H1 (cell line): ENCODE data around the gene MESD. TPM values are rescaled to one million over a fixed set of nuclear protein-coding genes. Genes with fewer than 3 reads are reported as not detected.

Source experiments
- CTCF ChIA-PET: fragments of 300-600 bp; sonication (Branson Sonifier 250); formaldehyde crosslinking; loops from one replicate; lab custom pipeline; 2021; ENCODE audit not compliant: partially characterized antibody; lab: Charles Lee
- POLR2A ChIA-PET: fragments of 300-600 bp; sonication (Branson Sonifier 250); formaldehyde crosslinking; loops from one replicate; lab custom pipeline; 2021; ENCODE audit warnings: inconsistent platforms; ENCODE audit not compliant: partially characterized antibody; lab: Charles Lee
- DNase-seq, 2 experiments: peaks; one replicate each; pipeline versions ENCODE4 v3.0.0 to v3.0.0-alpha.2; 2010 to 2022; ENCODE audit warnings: low spot score in 2 of 2, low read depth in 1 of 2, mixed read lengths in 1 of 2
- FAIRE-seq: peaks from 2 replicates; lab custom pipeline; 2011; peaks lifted over from hg19 to GRCh38; lab: Jason Lieb, UNC
- H2AFZ ChIP-seq: 2 replicates; pipeline ENCODE4 v1.8.1; 2012; ENCODE audit warnings: low read length, inconsistent platforms
- H2AK5ac ChIP-seq: 2 replicates; pipeline ENCODE4 v1.6.1; 2013; ENCODE audit warnings: low read depth, low read length
- H2BK120ac ChIP-seq: replicated peaks from 2 replicates; pipeline ENCODE3; 2013; ENCODE audit warnings: low read depth, low read length, inconsistent platforms
- H2BK12ac ChIP-seq: 2 replicates; pipeline ENCODE4 v1.6.1; 2013; ENCODE audit warnings: low read depth, low read length
- H2BK15ac ChIP-seq: 2 replicates; pipeline ENCODE4 v1.6.1; 2013; ENCODE audit warnings: low read length
- H2BK20ac ChIP-seq: 2 replicates; pipeline ENCODE4 v1.6.1; 2013; ENCODE audit warnings: low read length
- H2BK5ac ChIP-seq: 2 replicates; pipeline ENCODE4 v1.6.1; 2013; ENCODE audit warnings: low read depth, low read length
- H3K14ac ChIP-seq: 2 replicates; pipeline ENCODE4 v1.6.1; 2013; ENCODE audit warnings: inconsistent platforms; ENCODE audit not compliant: insufficient read length
- H3K18ac ChIP-seq: 2 replicates; pipeline ENCODE4 v1.6.1; 2013; ENCODE audit warnings: low read length; ENCODE audit errors: extremely low read depth
- H3K23ac ChIP-seq: 2 replicates; pipeline ENCODE4 v1.6.1; 2013; ENCODE audit warnings: inconsistent platforms; ENCODE audit not compliant: insufficient read length
- H3K23me2 ChIP-seq: 2 replicates; pipeline ENCODE4 v1.6.1; 2013; ENCODE audit warnings: low read depth, low read length
- H3K27ac ChIP-seq: 2 replicates; pipeline ENCODE4 v1.6.1; 2011; ENCODE audit warnings: low read depth, low read length, inconsistent platforms
- H3K27me3 ChIP-seq, 4 experiments: replicated peaks in 1 of 4; 1 replicate in 1 of 4; 2 replicates in 3 of 4; pipeline versions ENCODE4 v1.6.1 to v1.8.1; 2011 to 2013; ENCODE audit warnings: low read length in 3 of 4, mild to moderate bottlenecking in 3 of 4, inconsistent platforms in 2 of 4, mixed read lengths in 2 of 4, moderate library complexity in 1 of 4; ENCODE audit not compliant: control insufficient read depth in 3 of 4, insufficient read depth in 3 of 4; ENCODE audit errors: extremely low read depth in 1 of 4
- H3K36me3 ChIP-seq, 4 experiments: 2 replicates each; pipeline versions ENCODE4 v1.6.1 to v1.8.1; 2011 to 2013; ENCODE audit warnings: mild to moderate bottlenecking in 4 of 4, low read length in 3 of 4, moderate library complexity in 2 of 4, control low read depth in 1 of 4, inconsistent platforms in 1 of 4; ENCODE audit not compliant: insufficient read depth in 4 of 4, control insufficient read depth in 2 of 4
- H3K4ac ChIP-seq: replicated peaks from 2 replicates; pipeline ENCODE3; 2013; ENCODE audit warnings: low read length, low read depth, mixed read lengths, inconsistent platforms; ENCODE audit not compliant: insufficient read length
- H3K4me1 ChIP-seq, 4 experiments: replicated peaks in 1 of 4; 1 replicate in 1 of 4; 2 replicates in 3 of 4; pipeline versions ENCODE4 v1.6.1 to v1.8.1; 2011 to 2013; ENCODE audit warnings: low read length in 3 of 4, inconsistent platforms in 2 of 4, mixed read lengths in 1 of 4; ENCODE audit not compliant: insufficient read depth in 4 of 4, control insufficient read depth in 3 of 4
- H3K4me2 ChIP-seq, 2 experiments: 2 replicates each; pipeline versions ENCODE4 v1.6.1 to v1.8.1; 2011 to 2013; ENCODE audit warnings: low read depth in 2 of 2, low read length in 2 of 2, control low read depth in 1 of 2, inconsistent platforms in 1 of 2, mild to moderate bottlenecking in 1 of 2; ENCODE audit not compliant: insufficient read depth in 1 of 2
- H3K4me3 ChIP-seq, 4 experiments: fragments of 200-600, 300-600 bp in 1 of 4; sonication (generic), shearing (Covaris generic), sonication (Bioruptor Twin) in 1 of 4; 2 replicates each; pipeline versions ENCODE4 v1.5.1 to v1.8.1; 2011 to 2016; ENCODE audit warnings: low read length in 4 of 4, low read depth in 3 of 4, control low read depth in 2 of 4, inconsistent platforms in 2 of 4, mild to moderate bottlenecking in 2 of 4, mixed read lengths in 1 of 4, moderate library complexity in 1 of 4; ENCODE audit not compliant: insufficient read depth in 2 of 4; ENCODE audit errors: extremely low read depth in 1 of 4
- H3K56ac ChIP-seq: replicated peaks from 2 replicates; pipeline ENCODE3; 2013; ENCODE audit warnings: low read depth, mild to moderate bottlenecking, mixed read lengths, low read length, inconsistent platforms; ENCODE audit not compliant: insufficient read length
- H3K79me1 ChIP-seq: 2 replicates; pipeline ENCODE4 v1.6.1; 2013; ENCODE audit warnings: low read depth, low read length, control low read depth
- H3K79me2 ChIP-seq, 2 experiments: 2 replicates each; pipeline versions ENCODE4 v1.6.1 to v1.8.1; 2012 to 2013; ENCODE audit warnings: low read length in 2 of 2, mild to moderate bottlenecking in 2 of 2, inconsistent platforms in 1 of 2; ENCODE audit not compliant: insufficient read depth in 2 of 2, control insufficient read depth in 1 of 2
- H3K9ac ChIP-seq, 4 experiments: replicated peaks in 1 of 4; 1 replicate in 1 of 4; 2 replicates in 3 of 4; pipeline versions ENCODE4 v1.6.1 to v1.8.1; 2011 to 2013; ENCODE audit warnings: low read depth in 3 of 4, low read length in 3 of 4, control low read depth in 2 of 4, mild to moderate bottlenecking in 2 of 4, moderate library complexity in 2 of 4, inconsistent platforms in 1 of 4; ENCODE audit errors: extremely low read depth in 1 of 4
- H3K9me3 ChIP-seq, 2 experiments: 2 replicates each; pipeline versions ENCODE4 v1.6.1 to v1.8.1; 2012 to 2013; ENCODE audit warnings: mild to moderate bottlenecking in 2 of 2, moderate library complexity in 2 of 2, control low read depth in 1 of 2, inconsistent platforms in 1 of 2, low read depth in 1 of 2, low read length in 1 of 2, mixed read lengths in 1 of 2; ENCODE audit not compliant: insufficient read depth in 2 of 2
- H4K20me1 ChIP-seq, 2 experiments: replicated peaks in 1 of 2; 2 replicates each; pipeline versions ENCODE3 to v1.8.1; 2011 to 2013; ENCODE audit warnings: inconsistent platforms in 2 of 2, low read length in 2 of 2, mild to moderate bottlenecking in 1 of 2; ENCODE audit not compliant: insufficient read depth in 2 of 2, control insufficient read depth in 1 of 2
- H4K5ac ChIP-seq: 2 replicates; pipeline ENCODE4 v1.6.1; 2013; ENCODE audit warnings: low read length, low read depth, mixed read lengths, inconsistent platforms; ENCODE audit not compliant: insufficient read length
- H4K8ac ChIP-seq: 2 replicates; pipeline ENCODE4 v1.8.0; 2013; ENCODE audit warnings: mild to moderate bottlenecking, moderate library complexity, low read length, inconsistent platforms; ENCODE audit not compliant: insufficient read depth; ENCODE audit errors: extremely low read depth
- H4K91ac ChIP-seq: replicated peaks from 2 replicates; pipeline ENCODE3; 2013; ENCODE audit warnings: low read length, mixed read lengths, inconsistent platforms; ENCODE audit not compliant: insufficient read length
- BRCA1 ChIP-seq: IDR thresholded peaks from 2 replicates; pipeline ENCODE4 v1.6.1; 2012; ENCODE audit warnings: low read depth, low read length, improper control_type of control experiment
- CEBPB ChIP-seq: IDR thresholded peaks from 2 replicates; pipeline ENCODE4 v1.6.1; 2012; ENCODE audit warnings: low read depth, low read length
- CREB1 ChIP-seq: IDR thresholded peaks from 2 replicates; pipeline ENCODE4 v1.6.1; 2012; ENCODE audit warnings: inconsistent platforms
- EGR1 ChIP-seq: IDR thresholded peaks from 2 replicates; pipeline ENCODE4 v1.6.1; 2011; ENCODE audit warnings: low read depth, low read length, borderline replicate concordance
- FOSL1 ChIP-seq: IDR thresholded peaks from 2 replicates; pipeline ENCODE4 v1.6.1; 2011; ENCODE audit warnings: mild to moderate bottlenecking, low read depth, low read length, moderate library complexity; ENCODE audit not compliant: insufficient read depth
- JUN ChIP-seq: IDR thresholded peaks from 2 replicates; pipeline ENCODE4 v1.6.1; 2011; ENCODE audit warnings: low read depth, mild to moderate bottlenecking, improper control_type of control experiment, low read length
- KDM5A ChIP-seq: fragments of 200-600 bp; IDR thresholded peaks from 2 replicates; pipeline ENCODE4 v1.7.1; 2012; ENCODE audit warnings: mild to moderate bottlenecking, low read length, inconsistent platforms, mixed read lengths
- MAX ChIP-seq: IDR thresholded peaks from 2 replicates; pipeline ENCODE4 v1.6.1; 2012; ENCODE audit warnings: inconsistent platforms
- NRF1 ChIP-seq: IDR thresholded peaks from 2 replicates; pipeline ENCODE4 v1.6.1; 2011; ENCODE audit warnings: mild to moderate bottlenecking, low read depth, low read length, improper control_type of control experiment
- RNF2 ChIP-seq: fragments of 200-900, 300-1000 bp; sonication (generic); IDR thresholded peaks from 2 replicates; pipeline ENCODE4 v1.7.1; 2016; ENCODE audit warnings: borderline replicate concordance, low read depth, mild to moderate bottlenecking, antibody characterized with exemption, low read length; ENCODE audit not compliant: poor library complexity, severe bottlenecking; ENCODE audit errors: missing control alignments
- SUZ12 ChIP-seq: fragments of 200-600 bp; sonication (generic); IDR thresholded peaks from 2 replicates; pipeline ENCODE4 v1.6.1; 2012; ENCODE audit warnings: mild to moderate bottlenecking, inconsistent platforms, low read length, moderate library complexity, mixed read lengths
- TAF7 ChIP-seq: optimal IDR thresholded peaks from 2 replicates; pipeline ENCODE3; 2011; ENCODE audit warnings: low read depth, mild to moderate bottlenecking, inconsistent platforms, low read length, moderate library complexity, borderline replicate concordance
- WGBS, 2 experiments: shearing (Covaris generic) in 1 of 2; methylation state at CpG; one replicate each; pipeline versions ENCODE4 v1.1.6 to v1.1.7; 2013 to 2015; ENCODE audit warnings: low lambda C conversion rate in 2 of 2, mixed read lengths in 2 of 2, inconsistent platforms in 1 of 2, low coverage in 1 of 2, missing lambda C conversion rate in 1 of 2; ENCODE audit not compliant: insufficient replicate concordance in 2 of 2, insufficient coverage in 1 of 2, insufficient read length in 1 of 2; ENCODE audit errors: extremely low coverage in 1 of 2, missing lambda C conversion rate in 1 of 2; 5-methylcytosine and 5-hydroxymethylcytosine counted together
- polyA plus RNA-seq, 7 experiments: library from polyadenylated mRNA; depleted of rRNA in 3 of 7; stranded (reverse) in 5 of 7; unstranded in 2 of 7; fragments of >200 nt in 5 of 7; fragments of 200-250 nt in 2 of 7; gene quantifications; 1 replicate in 5 of 7; 2 replicates in 1 of 7; 4 replicates in 1 of 7; pipeline versions ENCODE4 v1.2.1 to v1.2.3, GENCODE V29; 2011 to 2013; ENCODE audit warnings: missing spikeins in 2 of 7, mixed read lengths in 2 of 7
- total RNA-seq: library from RNA; stranded (reverse); fragmentation: NEBNext Ultra II Directional; extraction: Animal tissue kit (Norgen Biotek cat#: 25700); gene quantifications from 2 replicates; pipeline ENCODE4 v1.2.1, GENCODE V29; 2021

Gene MESD
- total and polyA plus RNA-seq, 2 of the 8 experiments (the other 6 are each of a cell fraction or from before 2014, with no cell fraction given): 11.0 to 28.3 TPM

- Histone ChIP-seq H3K36me3 (no peaks in the 10 kb centered on the region; a peak in 1 of 8 replicates), H2BK120ac (no peak overlapping the region), H3K4me3 (no peak overlapping the region), H4K20me1 (peaks cover 0 to 6% of the 10 kb centered on the region in 2 experiments), H3K27ac (no peak overlapping the region), H3K4me1 (peaks cover 0 to 8% (median 5%) of the 10 kb centered on the region in 4 experiments; a peak in 4 of 7 replicates), H3K9ac (no peak overlapping the region), H3K18ac (no peak overlapping the region), H3K4ac (no peak overlapping the region), H3K27me3 (peaks cover 0 to 12% (median 9%) of the 10 kb centered on the region in 4 experiments; a peak in 5 of 7 replicates), H4K8ac (no peak overlapping the region), H4K91ac (no peak overlapping the region), H3K23ac (no peak overlapping the region), H3K9me3 (no peaks in the 10 kb centered on the region; a peak in 1 of 4 replicates), H2AK5ac (no peak overlapping the region), H3K56ac (no peak overlapping the region), H2BK12ac (no peak overlapping the region), H3K23me2 (peaks cover 17% of the 10 kb centered on the region; the same call in 1 of the 2 replicates), H3K79me1 (peaks cover 2% of the 10 kb centered on the region; the same call in 1 of the 2 replicates), H2BK15ac (no peak overlapping the region), H2AFZ (no peak overlapping the region), H3K4me2 (no peak overlapping the region), H2BK20ac (no peak overlapping the region), H2BK5ac (no peak overlapping the region), H3K14ac (no peak overlapping the region), H3K79me2 (no peaks in the 10 kb centered on the region), H4K5ac (no peak overlapping the region)
- TF ChIP-seq JUN: no peak
- TF ChIP-seq CEBPB: no peak
- no peak for TF ChIP-seq BRCA1
- no peak for TF ChIP-seq EGR1
- TF ChIP-seq CREB1: no peak
- no peak for TF ChIP-seq KDM5A
- no peak for TF ChIP-seq TAF7
- no peak for TF ChIP-seq SUZ12
- TF ChIP-seq FOSL1: no peak
- no peak for TF ChIP-seq NRF1
- no peak for TF ChIP-seq MAX
- no peak for TF ChIP-seq RNF2
- no peak for DNase-seq
- 89% methylated on average over 1 of the region's 1 CpG; no CpG with 5 or more reads in 1 of the 2 experiments for WGBS, 2 experiments
- no peak for FAIRE-seq
- ChIA-PET POLR2A (no interaction called here), CTCF (interaction anchor here (0.6 to 1.3 kb wide), 6 partner anchors 50 to 564 kb away, joined by 3 to 5 read pairs (median 4); no protein-coding TSS in a partner anchor)
Measured at GRCh38 chr15:80998251-80998650, 8.6 kb upstream of the MESD start.
